Subcutaneous abdominal adipose tissue (tissue), 5 donors: ENCODE data around the gene WDR72.
"Not testable (repeated sequence)": the region's sequence is repeated elsewhere in the genome, so short reads cannot be mapped to it uniquely, and the experiment has no call there.

Experiments
- H3K27ac ChIP-seq: one replicate; pipeline ENCODE4 v1.7.0; 2013; ENCODE audit warnings: low read depth, mild to moderate bottlenecking, inconsistent platforms, low read length, moderate library complexity
- H3K27me3 ChIP-seq, 5 donors: one replicate each; pipeline ENCODE4 v1.7.0; 2013; ENCODE audit warnings: low read length in 5 of 5, inconsistent platforms in 1 of 5; ENCODE audit not compliant: control insufficient read depth in 5 of 5, insufficient read depth in 4 of 5
- H3K36me3 ChIP-seq, 5 donors: one replicate each; pipeline ENCODE4 v1.7.0; 2013; ENCODE audit warnings: low read length in 5 of 5; ENCODE audit not compliant: control insufficient read depth in 5 of 5, insufficient read depth in 5 of 5
- H3K4me1 ChIP-seq, 5 donors: one replicate each; pipeline ENCODE4 v1.7.0; 2013; ENCODE audit warnings: low read length in 5 of 5, mild to moderate bottlenecking in 3 of 5, moderate library complexity in 1 of 5; ENCODE audit not compliant: control insufficient read depth in 5 of 5, insufficient read depth in 5 of 5
- H3K4me3 ChIP-seq, 5 donors: one replicate each; pipeline ENCODE4 v1.7.0; 2013; ENCODE audit warnings: low read length in 5 of 5, low read depth in 1 of 5
- H3K9ac ChIP-seq, 5 donors: one replicate each; pipeline ENCODE4 v1.7.0; 2013; ENCODE audit warnings: low read length in 5 of 5, mild to moderate bottlenecking in 4 of 5, moderate library complexity in 3 of 5
- H3K9me3 ChIP-seq, 5 donors: one replicate each; pipeline ENCODE4 v1.7.0; 2013; ENCODE audit warnings: low read length in 5 of 5; ENCODE audit not compliant: control insufficient read depth in 5 of 5
- donor health status: healthy.
- donor health status: healthy.
- donor health status: healthy.
- donor health status: healthy.
- donor health status: healthy.

WDR72 gene

DNA sequence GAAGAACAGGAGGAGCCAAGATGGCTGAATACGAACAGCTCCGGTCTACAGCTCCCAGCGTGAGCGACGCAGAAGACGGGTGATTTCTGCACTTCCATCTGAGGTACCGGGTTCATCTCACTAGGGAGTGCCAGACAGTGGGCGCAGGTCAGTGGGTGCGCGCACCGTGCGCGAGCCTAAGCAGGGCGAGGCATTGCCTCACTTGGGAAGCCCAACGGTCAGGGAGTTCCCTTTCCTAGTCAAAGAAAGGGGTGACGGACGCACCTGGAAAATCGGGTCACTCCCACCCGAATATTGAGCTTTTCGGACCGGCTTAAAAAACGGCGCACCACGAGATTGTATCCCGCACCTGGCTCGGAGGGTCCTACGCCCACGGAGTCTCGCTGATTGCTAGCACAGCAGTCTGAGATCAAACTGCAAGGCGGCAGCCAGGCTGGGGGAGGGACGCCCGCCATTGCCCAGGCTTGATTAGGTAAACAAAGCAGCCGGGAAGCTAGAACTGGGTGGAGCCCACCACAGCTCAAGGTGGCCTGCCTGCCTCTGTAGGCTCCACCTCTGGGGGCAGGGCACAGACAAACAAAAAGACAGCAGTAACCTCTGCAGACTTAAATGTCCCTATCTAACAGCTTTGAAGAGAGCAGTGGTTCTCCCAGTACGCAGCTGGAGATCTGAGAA is 218.7 kb downstream of the WDR72 start:
- not testable (repeated sequence) for H3K4me3 ChIP-seq, H3K9me3 ChIP-seq, H3K9ac ChIP-seq, H3K27ac ChIP-seq, H3K27me3 ChIP-seq, H3K36me3 ChIP-seq, H3K4me1 ChIP-seq

DNA sequence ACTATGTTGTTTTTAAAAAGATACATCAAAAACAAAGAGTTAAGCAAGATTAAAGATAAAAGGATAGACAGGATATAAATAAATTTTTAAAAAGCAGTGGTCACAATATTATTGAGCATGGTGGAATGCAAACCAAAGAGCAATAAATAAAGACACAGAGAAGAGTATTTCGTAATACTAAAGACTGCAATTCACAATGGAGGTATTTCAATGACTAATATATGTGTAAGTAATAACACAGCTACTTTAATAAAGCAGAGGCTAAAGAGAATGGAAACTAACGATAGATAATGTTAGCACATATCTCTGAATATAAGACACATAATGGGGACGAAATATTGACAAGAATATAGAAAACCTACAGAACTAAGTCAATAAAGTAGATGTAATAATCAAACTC is 219.6 kb downstream of the WDR72 start:
- H3K9me3 ChIP-seq: no peaks in the 10 kb centered on the region
- H3K27me3 ChIP-seq: no peaks in the 10 kb centered on the region
- no peaks in the 10 kb centered on the region for H3K36me3 ChIP-seq
- H3K4me1 ChIP-seq: no peaks in the 10 kb centered on the region
- H3K4me3 ChIP-seq: no peak overlapping the region
- H3K9ac ChIP-seq: no peak overlapping the region
- H3K27ac ChIP-seq: no peak overlapping the region

DNA sequence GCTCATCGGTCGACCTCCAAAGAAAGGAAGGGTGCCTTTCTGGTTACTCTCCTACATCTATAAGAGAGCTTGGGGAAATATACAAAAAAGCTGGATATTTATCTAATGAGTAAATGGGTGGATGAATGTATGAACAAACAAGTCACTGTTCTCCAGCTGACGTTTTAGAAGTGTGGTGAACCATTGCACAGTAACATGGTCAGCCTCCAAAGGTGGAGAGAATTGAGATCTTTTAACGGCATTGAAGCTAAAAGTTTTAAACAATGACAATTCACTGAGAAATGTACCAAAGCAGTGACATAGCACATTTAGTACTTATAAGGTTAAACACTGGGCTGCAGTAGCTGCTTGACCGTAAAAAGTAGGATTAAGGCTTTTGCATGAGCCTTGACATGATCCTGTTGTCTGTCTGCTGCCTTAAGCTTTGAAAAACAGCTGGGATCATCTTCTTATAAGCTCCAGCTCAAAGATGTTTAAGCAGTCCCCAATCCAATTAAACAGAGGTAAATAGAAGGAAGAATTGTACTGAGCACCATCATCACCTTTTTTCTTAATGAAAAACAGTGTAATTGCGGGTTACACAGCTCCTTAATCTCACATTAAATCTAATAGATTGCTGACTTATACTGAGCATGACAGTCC is 222.9 kb downstream of the WDR72 start:
- Histone ChIP-seq H3K36me3 (no peaks in the 10 kb centered on the region), H3K27me3 (no peaks in the 10 kb centered on the region), H3K27ac (no peak overlapping the region), H3K4me3 (no peak overlapping the region), H3K9ac (no peak overlapping the region), H3K4me1 (no peaks in the 10 kb centered on the region), H3K9me3 (no peaks in the 10 kb centered on the region)

DNA sequence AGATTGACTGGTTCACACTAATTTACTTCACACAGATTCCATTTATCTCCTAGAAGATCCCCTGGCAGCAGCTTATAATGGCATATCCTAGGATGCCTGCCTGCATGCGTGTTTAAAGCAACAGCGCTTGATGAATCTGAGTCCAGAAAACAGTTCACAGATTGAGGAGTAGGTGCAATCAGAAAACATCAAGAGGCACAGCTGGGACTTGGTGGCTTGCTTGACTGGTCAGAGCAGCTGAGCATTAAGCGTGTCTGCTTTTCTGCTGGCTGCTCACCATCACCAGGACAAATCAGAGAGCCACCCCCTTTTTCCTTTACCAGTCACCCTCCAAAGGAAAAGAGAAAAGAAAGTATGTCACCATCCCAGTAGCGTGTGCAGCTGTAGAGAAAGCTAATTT is 223.6 kb downstream of the WDR72 start:
- Histone ChIP-seq H3K27me3 (no peaks in the 10 kb centered on the region), H3K27ac (no peak overlapping the region), H3K36me3 (no peaks in the 10 kb centered on the region), H3K9me3 (no peaks in the 10 kb centered on the region), H3K9ac (no peak overlapping the region), H3K4me1 (no peaks in the 10 kb centered on the region), H3K4me3 (no peak overlapping the region)

DNA sequence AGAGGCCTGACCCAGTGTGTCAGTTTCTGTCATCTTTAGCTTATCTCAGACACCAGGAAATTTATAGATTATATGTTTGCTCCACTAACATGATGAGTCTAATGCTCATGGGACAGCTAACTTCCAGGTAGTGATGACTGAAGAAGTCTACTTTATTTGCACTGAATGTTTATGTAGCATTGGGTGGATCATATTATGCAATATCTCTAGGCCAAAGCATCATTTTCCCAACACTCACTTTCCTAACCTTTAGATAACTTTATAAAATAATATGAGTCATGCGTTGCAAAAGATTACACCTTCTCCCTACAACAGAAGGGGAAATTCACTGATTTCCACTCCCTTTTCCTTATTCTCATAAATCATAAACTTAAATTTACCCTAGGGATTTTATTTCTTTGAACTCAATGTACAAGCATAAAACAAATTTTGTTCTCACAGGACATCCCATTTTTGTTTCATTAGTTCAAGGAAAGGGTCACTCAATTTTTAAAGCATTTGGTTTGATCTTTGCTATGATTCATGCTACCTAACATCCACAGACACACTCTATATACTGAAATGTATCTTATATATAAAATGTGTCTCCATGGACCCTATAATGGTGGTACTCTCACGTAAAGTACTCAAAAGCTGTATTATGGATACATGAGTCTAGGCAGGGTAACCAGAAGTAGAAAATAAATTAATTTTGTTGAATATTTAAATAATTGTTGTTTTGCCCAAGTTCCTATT is 225.2 kb downstream of the WDR72 start:
- Histone ChIP-seq H3K27me3 (peaks cover 0 to 2% (median 0%) of the 10 kb centered on the region in 5 donors), H3K4me3 (no peak overlapping the region), H3K9me3 (no peaks in the 10 kb centered on the region), H3K36me3 (no peaks in the 10 kb centered on the region), H3K4me1 (no peaks in the 10 kb centered on the region), H3K9ac (no peak overlapping the region), H3K27ac (no peak overlapping the region)

DNA sequence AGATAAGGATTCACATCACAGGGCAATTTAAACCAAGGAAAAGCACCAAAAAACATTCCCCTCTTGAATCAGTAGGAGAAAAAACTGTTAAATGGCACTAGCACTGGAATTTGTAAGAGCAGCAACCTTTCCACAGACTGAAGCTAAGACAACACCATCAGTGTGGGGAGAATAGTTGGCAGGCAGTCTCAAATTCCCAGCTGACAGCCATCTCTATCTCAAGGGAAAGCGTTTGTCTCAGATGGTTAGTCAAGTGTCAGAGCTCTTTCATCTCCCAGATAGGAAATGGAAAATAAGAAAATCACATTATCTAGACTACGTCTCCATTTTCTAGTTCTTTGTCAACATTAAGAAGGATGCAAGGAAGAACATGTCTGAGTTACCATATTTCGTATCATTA is 228.7 kb downstream of the WDR72 start:
- peaks cover 0 to 2% (median 0%) of the 10 kb centered on the region in 5 donors for H3K27me3 ChIP-seq
- no peak overlapping the region for H3K9ac ChIP-seq
- no peaks in the 10 kb centered on the region for H3K9me3 ChIP-seq
- H3K4me3 ChIP-seq: no peak overlapping the region
- H3K27ac ChIP-seq: no peak overlapping the region
- no peaks in the 10 kb centered on the region for H3K4me1 ChIP-seq
- no peaks in the 10 kb centered on the region for H3K36me3 ChIP-seq

DNA sequence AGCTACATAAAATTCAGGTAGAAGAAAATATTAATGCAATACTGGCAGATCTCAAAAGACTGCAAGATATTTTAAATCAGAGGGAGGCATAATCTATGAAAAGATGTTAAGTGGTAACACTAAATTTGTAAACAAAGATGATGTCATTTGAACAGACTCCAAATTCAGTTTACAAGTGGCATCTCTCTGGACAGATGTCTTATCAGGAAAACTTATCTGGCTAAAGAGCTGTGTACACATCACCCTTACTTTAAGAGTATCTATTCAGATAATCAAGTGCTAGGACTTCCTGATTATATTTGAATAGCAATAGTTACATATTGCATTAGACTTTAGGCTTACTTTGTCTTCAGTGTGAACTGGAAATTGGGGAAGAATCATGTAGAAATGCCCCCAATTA is 231.5 kb downstream of the WDR72 start:
- Histone ChIP-seq H3K4me1 (no peaks in the 10 kb centered on the region), H3K27ac (no peak overlapping the region), H3K27me3 (peaks cover 0 to 2% (median 0%) of the 10 kb centered on the region in 5 donors), H3K9me3 (no peaks in the 10 kb centered on the region), H3K4me3 (no peak overlapping the region), H3K9ac (no peak overlapping the region), H3K36me3 (no peaks in the 10 kb centered on the region)

DNA sequence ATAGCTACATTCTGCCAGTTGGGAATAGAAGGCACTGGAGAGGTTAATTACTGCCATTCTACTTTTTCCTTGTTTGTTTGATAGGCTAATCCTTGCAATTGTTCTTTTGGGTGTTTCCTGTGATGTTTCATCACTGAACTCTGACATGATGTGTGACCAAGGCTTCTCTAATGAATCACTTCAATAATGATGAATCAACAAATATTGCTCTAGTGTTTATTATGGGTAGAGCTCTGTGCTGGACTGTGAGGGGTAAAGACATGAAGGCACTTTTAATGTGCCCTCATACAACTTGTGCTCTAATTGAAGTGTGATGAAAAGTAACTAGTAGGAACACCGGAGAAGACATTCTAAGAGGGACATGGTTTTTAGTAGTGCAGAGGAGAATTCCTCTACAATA is 233.6 kb downstream of the WDR72 start:
- Histone ChIP-seq H3K9me3 (no peaks in the 10 kb centered on the region), H3K27me3 (peaks cover 0 to 2% (median 0%) of the 10 kb centered on the region in 5 donors), H3K27ac (no peak overlapping the region), H3K9ac (no peak overlapping the region), H3K36me3 (no peaks in the 10 kb centered on the region), H3K4me3 (no peak overlapping the region), H3K4me1 (peaks cover 0 to 4% (median 0%) of the 10 kb centered on the region in 5 donors)

DNA sequence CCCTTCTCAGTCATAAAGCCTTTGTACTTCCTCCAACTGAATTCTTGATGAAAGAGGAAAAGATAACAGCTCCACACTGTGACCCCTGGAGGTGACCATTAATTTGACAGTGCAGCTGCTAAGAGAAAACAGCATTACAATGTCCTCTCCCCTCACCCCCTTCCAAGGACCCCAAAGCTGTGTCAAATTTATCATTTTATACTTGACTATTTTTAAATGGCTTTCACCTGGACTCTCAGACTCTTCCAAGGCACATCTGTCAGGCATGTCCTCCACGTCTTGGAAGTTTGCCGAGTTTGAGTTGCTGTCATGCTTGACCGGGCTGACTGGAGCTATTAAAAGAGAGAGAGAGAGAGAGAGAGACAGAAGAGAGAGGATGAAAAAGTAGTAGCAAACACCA is 236.5 kb downstream of the WDR72 start:
- Histone ChIP-seq H3K4me3 (no peak overlapping the region), H3K4me1 (peaks cover 0 to 5% (median 0%) of the 10 kb centered on the region in 5 donors), H3K9ac (no peak overlapping the region), H3K9me3 (no peaks in the 10 kb centered on the region), H3K27ac (no peak overlapping the region), H3K36me3 (no peaks in the 10 kb centered on the region), H3K27me3 (no peaks in the 10 kb centered on the region)

DNA sequence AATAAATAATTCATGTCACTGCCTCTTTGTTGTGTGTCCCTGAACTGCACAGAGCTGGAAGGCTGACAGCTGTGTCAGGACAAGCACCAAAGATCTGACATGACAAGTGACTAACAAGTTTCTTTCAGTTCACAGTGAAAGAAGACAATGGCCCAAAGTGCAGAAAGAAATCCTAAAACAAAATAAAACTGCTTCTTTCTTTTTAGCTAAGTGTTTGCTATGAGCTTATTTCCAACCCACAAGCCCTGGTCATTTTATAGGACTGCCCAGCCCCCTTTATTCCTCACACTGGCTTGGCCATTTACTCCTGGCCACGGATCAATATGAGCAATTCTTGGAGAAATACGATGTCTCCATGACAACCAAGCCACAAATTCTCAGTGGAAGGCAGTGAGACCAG is 238.5 kb downstream of the WDR72 start:
- peaks cover 0 to 5% (median 0%) of the 10 kb centered on the region in 5 donors for H3K4me1 ChIP-seq
- H3K27ac ChIP-seq: no peak overlapping the region

More for the DNA sequence above, 238.5 kb downstream of the WDR72 start:
- Histone ChIP-seq H3K9ac (no peak overlapping the region), H3K9me3 (no peaks in the 10 kb centered on the region), H3K4me3 (no peak overlapping the region), H3K36me3 (no peaks in the 10 kb centered on the region), H3K27me3 (no peaks in the 10 kb centered on the region)
